GM19351 (cell line): ENCODE data around the gene HCFC1R1.
A peak's percentile ranks its signal among the peaks of the same experiment; 100 is the strongest.
"Not testable (repeated sequence)": the region's sequence is repeated elsewhere in the genome, so short reads cannot be mapped to it uniquely, and the experiment has no call there.

Experiments
- ATAC-seq: cut with Tn5 transposase; IDR thresholded peaks from one replicate; pipeline ENCODE4 v1.9.1; 2021; ENCODE audit warnings: mild to moderate bottlenecking, moderate library complexity; ENCODE audit not compliant: unreplicated experiment

The HCFC1R1 gene

GRCh38 chr16:3023669-3024478, at the start of gene HCFC1R1, which contains the start of gene THOC6:
Gene HCFC1R1 (minus strand): TSS chr16:3023942. CDS start chr16:3023941, 1 bp downstream.
Gene THOC6 (plus strand): TSS chr16:3024035. CDS start chr16:3024327, 292 bp downstream.
- ATAC-seq: peak; percentile 74

DNA sequence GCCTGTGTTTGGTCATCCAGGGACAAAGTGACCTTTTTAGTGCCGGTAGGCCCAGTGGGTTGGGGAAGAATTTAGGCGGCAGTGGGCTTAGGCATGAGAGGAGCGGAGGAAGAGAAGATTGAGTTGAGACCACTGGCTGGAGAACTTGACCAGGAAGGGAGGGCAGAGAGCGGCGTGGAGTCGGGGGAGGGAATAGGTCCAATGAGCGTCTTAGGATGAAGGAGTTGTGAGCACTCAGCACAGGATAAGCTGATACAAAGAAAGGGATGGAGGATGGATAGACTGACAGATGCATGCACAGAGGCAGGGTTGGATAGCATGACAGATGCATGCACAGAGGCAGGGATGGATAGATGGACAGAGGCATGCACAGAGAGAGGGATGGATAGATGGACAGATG, 49.7 kb upstream of the HCFC1R1 start:
- no peak for ATAC-seq

GRCh38 chr16:3072576-3073263, 49.0 kb upstream of the HCFC1R1 start:
- ATAC-seq: not testable (repeated sequence)

DNA sequence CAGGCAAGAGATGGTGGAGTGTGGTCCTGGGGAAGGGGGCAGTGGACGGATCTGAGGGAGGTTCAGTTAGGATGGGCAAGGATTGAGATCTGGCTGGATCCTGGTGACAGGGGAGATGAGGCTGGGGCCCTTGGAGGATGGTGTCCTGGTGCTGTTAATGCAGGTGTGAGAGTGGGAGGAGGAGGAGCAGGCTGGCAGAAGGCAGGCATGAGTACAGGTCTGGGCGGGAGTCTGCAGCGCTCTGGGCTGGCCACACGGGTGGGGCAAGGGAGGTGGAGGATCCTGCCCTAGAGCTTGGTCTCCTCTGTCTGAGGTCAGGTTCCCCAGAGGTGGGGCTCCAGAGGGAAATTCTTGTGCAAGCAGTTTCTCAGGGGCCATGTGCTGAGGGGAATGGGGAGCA, 48.4 kb upstream of the HCFC1R1 start:
- not testable (repeated sequence) for ATAC-seq

DNA sequence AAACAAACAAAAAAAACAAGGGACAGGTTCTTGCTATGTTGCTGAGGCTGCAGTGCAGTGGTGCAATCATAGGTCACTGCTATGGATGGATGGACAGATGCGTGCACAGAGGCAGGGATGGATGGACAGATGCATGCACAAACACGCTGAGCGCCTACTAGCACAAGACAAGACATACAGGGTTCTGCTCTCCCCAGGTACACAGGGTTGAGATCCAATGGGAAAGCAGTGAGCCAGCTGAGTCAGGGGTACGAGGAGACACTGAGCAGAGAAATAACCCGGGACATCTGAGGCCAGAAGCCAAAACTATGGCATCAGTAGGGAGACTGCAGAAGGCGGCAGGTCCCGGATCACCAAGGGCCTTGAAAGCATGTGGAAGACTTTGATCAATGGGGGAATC, 47.9 kb upstream of the HCFC1R1 start:
- no peak for ATAC-seq

DNA sequence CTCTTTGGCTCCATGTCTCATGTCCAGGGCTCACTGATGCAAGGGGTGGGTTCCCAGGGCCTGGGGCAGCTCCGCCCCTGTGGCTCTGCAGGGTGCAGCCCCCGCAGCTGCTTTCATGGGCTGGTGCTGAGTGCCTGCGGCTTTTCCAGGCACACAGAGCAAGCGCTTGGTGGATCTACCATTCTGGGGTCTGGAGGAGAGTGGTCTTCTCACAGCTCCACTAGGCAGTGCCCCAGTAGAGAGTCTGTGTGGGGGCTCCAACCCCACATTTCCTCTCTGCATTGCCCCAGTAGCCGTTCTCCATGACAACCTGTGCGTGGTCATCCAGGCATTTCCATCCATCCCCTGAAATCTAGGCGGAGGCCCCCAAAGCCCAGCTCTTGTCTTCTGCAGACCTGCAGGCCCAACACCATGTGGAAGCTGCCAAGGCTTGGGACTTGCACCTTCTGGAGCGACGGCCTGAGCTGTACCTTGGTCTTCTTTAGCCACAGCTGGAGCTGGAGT, 46.9 kb upstream of the HCFC1R1 start:
- no peak for ATAC-seq

DNA sequence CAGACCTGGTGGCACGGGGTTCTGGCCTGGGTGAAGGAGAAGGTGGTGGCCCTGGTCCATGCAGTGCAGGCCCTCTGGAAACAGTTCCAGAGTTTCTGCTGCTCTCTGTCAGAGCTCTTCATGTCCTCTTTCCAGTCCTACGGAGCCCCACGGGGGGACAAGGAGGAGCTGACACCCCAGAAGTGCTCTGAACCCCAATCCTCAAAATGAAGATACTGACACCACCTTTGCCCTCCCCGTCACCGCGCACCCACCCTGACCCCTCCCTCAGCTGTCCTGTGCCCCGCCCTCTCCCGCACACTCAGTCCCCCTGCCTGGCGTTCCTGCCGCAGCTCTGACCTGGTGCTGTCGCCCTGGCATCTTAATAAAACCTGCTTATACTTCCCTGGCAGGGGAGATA, 45.4 kb upstream of the HCFC1R1 start:
- ATAC-seq: not testable (repeated sequence)

DNA sequence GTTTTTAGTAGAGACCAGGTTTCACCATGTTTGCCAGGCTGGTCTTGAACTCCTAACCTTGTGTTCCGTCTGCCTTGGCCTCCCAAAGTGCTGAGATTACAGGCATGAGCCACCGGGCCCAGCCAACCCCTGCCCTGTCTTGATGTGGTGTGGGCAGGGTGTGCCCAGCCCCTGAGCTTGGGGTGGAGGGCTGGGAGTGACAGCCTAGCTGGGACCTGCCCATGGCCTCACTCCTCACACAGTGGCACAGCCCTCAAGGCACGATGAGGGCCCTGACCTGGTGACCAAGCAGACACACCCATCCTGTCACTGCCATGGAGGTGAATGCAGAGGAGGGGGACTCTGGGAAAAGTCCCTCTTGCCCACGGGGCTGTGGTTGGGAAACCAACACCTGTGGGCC, 44.7 kb upstream of the HCFC1R1 start:
- ATAC-seq: no peak

DNA sequence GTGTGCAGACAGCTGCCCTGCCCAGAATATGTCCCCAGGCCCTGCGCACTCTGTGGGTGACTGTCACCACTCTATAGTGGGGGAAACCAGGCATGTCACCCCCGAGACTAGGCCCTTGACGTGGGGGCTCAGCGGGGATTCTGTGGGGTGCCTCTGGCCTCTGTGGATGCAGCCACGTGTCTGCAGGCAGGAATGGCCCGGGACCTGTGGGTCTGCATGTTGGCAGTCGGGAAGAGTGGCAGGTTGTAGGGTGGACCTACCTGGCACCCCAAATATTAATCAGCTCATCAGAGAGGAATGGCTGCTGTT, 42.7 kb upstream of the HCFC1R1 start:
- ATAC-seq: no peak

- ATAC-seq: no peak
Measured at GRCh38 chr16:3065742-3066439, 42.1 kb upstream of the HCFC1R1 start.

GRCh38 chr16:3065069-3065741, 41.5 kb upstream of the HCFC1R1 start, which contains the start of gene IL32:
Gene IL32 (plus strand): TSS chr16:3065640. CDS start chr16:3065812, 172 bp downstream.
- ATAC-seq: no peak

GRCh38 chr16:3063625-3064386, 40.1 kb upstream of the HCFC1R1 start:
- ATAC-seq: no peak

- no peak for ATAC-seq
Measured at GRCh38 chr16:3062553-3062952, 38.8 kb upstream of the HCFC1R1 start.

- ATAC-seq: no peak
Measured at GRCh38 chr16:3060339-3061127, 36.8 kb upstream of the HCFC1R1 start.

DNA sequence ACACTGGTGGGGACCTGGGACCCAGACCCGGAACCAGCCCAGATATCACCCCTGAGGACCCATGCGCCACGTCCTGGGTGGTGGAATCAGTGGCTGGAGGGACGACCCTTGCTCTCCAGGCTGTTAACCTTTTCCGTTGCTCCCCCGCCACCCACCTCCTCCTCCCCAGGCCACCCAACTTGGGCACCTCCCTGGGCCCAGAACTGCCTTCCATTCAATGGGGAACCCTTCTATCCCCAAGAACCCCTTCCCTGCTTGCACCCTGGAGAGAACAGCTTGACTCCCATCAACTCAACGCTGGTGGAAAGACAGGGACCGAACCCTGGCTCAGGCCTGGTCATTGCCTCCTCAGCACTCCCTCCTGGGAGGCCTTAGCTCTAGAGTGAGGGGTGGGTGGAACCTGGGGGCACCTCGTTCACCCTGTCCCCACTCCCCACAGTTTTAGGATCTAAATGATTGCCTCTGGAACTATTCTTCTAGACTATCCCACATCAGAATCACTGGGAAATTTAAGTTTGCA, 36.0 kb upstream of the HCFC1R1 start:
- no peak for ATAC-seq

DNA sequence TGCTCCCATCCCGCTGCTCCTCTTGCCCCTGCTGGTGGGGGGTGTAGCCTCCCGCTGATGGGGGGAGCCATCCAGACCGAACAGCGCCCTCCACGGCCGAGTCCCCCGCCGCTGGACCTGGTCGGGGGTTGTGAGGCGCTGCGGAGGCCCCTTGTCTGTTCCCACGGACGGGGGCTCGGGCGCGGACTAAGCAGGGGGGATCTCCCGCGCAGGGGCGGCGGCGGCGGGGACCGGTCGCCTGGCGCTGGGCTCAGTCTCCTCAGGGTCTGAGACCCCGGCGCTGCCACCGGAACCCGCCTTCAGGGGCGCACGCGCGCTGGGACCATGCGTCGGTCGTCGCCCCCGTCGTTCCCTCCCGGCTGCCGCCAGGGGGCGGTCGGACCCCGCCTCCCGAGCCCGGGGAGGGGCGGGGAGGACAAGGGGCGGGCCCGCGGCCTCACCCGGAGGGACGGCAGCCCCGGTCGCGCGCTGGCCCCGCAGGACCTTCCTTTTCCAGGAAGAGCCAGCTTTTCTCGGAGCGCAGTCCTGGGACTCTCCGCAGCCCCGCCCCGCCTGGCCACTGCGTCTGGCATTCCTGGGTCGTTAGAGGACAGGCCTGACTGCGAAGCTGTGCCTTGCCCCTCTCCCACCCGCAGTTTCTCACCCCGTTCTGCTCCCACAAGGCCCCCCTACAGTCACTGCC, 35.4 kb upstream of the HCFC1R1 start:
- ATAC-seq: peak; percentile 73

DNA sequence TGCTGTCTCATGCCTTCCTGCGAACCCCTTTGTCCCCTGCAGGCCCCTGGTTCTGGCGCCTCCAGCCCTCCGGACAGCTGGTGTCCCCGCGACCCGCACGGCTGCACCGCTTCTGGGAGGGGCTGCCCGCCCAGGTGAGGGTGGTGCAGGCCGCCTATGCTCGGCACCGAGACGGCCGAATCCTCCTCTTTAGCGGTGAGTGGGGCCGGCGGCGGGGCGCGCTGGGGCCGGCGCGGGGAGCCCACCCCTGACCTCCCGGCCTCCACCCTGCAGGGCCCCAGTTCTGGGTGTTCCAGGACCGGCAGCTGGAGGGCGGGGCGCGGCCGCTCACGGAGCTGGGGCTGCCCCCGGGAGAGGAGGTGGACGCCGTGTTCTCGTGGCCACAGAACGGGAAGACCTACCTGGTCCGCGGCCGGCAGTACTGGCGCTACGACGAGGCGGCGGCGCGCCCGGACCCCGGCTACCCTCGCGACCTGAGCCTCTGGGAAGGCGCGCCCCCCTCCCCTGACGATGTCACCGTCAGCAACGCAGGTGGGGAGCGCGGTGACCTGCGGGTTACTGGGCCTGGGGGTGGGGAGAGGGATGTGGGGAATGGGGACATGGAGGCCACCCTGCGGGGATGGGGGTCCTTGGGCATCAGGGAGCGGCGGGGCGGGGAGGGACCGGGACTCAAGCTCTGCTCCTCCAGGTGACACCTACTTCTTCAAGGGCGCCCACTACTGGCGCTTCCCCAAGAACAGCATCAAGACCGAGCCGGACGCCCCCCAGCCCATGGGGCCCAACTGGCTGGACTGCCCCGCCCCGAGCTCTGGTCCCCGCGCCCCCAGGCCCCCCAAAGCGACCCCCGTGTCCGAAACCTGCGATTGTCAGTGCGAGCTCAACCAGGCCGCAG, 34.6 kb upstream of the HCFC1R1 start:
- ATAC-seq: peak; percentile 17
